Fibroblast of the aortic adventitia (primary cell): ENCODE measurements around the gene ANKRD31. TPM values are rescaled to one million over a fixed set of nuclear protein-coding genes. Genes with fewer than 3 reads are reported as not detected.
"Not testable (repeated sequence)": the region's sequence is repeated elsewhere in the genome, so short reads cannot be mapped to it uniquely, and the experiment has no call there.

Experiments
- DNase-seq: peaks from one replicate; pipeline ENCODE4 v3.0.0-alpha.2; 2010; ENCODE audit warnings: low read depth
- H3K4me3 ChIP-seq: 2 replicates; pipeline ENCODE4 v1.5.1; 2011; ENCODE audit warnings: low read depth, mild to moderate bottlenecking, control low read depth, low read length, moderate library complexity
- CTCF ChIP-seq: IDR thresholded peaks from 2 replicates; pipeline ENCODE4 v1.5.1; 2011; ENCODE audit warnings: mild to moderate bottlenecking, low read length, control low read depth, inconsistent platforms; ENCODE audit not compliant: insufficient read depth
- total RNA-seq: library from RNA; depleted of rRNA; stranded (reverse); fragments of >200 nt; gene quantifications from 2 replicates; pipeline ENCODE4 v1.2.3, GENCODE V29; 2012; ENCODE audit warnings: low replicate concordance

ANKRD31 gene
- total RNA-seq, 1 donor, result 0.18 TPM

DNA sequence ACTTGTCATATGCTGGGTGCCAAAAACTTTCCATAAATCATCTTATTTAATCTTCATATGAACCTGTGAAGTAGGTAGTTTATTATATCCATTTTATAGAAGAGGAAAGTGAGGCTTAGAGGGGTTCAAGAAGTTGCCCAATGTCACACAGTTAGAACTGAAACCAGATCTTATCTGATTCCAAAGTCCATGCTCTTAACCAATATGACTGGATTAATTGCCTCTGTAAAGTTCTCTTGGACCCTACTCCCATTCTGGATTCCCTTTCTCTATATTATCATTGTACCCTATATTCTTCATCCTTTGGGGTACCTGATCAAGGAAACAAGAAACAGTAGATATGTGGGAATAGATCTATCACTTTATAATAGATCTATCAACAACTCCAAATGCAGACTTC lies 119.8 kb downstream of the ANKRD31 start:
- no peak for DNase-seq
- no peak for TF ChIP-seq CTCF
- no peak overlapping the region for H3K4me3 ChIP-seq

DNA sequence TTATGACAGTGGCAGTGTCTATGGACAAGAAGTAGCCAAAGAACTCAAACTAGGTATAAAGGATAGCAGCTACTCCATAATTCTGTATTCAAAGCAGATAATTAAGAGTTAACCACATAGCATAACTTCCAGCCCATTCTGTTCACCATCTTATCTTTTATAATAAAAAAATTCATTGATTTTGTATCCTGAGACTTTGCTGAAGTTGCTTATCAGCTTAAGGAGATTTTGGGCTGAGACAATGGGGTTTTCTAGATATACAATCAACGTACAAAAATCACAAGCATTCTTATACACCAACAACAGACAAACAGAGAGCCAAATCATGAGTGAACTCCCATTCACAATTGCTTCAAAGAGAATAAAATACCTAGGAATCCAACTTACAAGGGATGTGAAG lies 122.4 kb downstream of the ANKRD31 start:
- H3K4me3 ChIP-seq, DNase-seq: not testable (repeated sequence)

- no peak overlapping the region for H3K4me3 ChIP-seq
- no peak for DNase-seq
- no peak for TF ChIP-seq CTCF
Measured at GRCh38 chr5:75113354-75114113, 123.1 kb downstream of the ANKRD31 start.

GRCh38 chr5:75108931-75109596 lies 127.6 kb downstream of the ANKRD31 start:
- H3K4me3 ChIP-seq, result no peak overlapping the region
- no peak for TF ChIP-seq CTCF
- no peak for DNase-seq

DNA sequence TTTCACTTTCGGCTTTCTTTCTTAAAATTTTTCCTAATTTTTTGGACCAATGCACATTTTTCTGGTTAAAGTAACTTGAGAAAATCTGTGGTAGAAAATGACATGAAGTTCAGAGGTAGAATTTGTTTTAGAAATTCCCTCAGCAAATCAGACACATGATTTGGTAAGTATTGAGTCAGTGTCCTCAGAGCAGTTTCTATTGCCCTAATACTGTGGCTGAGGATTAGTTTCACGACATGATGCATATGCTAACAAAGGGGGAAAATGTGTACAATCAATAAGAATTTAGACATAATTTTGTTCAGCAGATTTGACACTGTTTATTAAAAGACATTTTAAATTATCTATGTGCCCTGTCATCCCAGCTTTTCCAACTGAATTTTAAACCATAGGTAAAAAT lies 128.2 kb downstream of the ANKRD31 start:
- no peak overlapping the region for H3K4me3 ChIP-seq
- TF ChIP-seq CTCF, result no peak
- DNase-seq, result no peak

DNA sequence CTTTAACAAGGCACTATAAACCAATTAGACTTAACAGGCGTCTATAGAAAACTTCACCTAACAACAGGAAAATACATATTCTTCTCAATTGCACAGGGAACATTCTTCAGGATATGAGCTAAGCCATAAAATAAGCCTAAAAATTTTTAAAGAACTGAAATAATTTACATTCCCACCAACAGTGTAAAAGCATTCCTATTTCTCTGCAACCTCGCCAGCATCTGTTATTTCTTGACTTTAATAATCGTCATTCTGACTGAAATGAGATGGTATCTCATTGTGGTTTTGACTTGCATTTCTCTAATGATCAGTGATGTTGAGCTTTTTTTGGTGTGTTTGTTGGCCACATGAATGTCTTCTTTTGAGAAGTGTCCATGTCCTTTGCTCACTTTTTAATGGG lies 140.7 kb downstream of the ANKRD31 start:
- DNase-seq, H3K4me3 ChIP-seq: not testable (repeated sequence)

DNA sequence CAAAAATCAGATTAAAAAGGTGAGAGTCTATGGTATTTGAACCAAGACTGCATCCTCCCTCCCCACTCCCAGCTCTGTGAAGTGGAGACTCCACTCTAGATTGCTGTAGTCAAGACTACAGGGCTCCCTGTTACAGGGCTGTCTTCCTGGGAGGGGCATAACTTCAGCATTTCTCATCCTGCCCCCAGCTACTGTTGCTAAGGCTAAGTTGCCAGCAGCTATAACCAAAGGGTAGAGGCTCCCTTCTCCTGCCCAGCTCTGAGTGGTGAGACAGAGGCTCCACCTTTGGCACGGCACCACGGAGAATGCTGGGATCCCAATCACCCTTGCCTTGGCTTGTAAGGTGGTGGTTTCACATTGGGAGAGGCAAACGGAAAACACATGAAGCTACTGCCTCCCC lies 145.1 kb downstream of the ANKRD31 start:
- TF ChIP-seq CTCF, result no peak
- DNase-seq, result no peak
- no peak overlapping the region for H3K4me3 ChIP-seq

GRCh38 chr5:75089662-75090061 lies 147.0 kb downstream of the ANKRD31 start:
- TF ChIP-seq CTCF, result no peak
- no peak for DNase-seq
- no peak overlapping the region for H3K4me3 ChIP-seq
